HTR-8/SVneo (cell line): Measurements from ENCODE around the gene HSP90AB1.

Source experiments
- DNase-seq: peaks from one replicate; pipeline ENCODE4 v3.0.0; 2011; ENCODE audit warnings: low spot score, mixed read lengths; ENCODE audit not compliant: insufficient read length
- FAIRE-seq: peaks from 2 replicates; lab custom pipeline; 2011; peaks lifted over from hg19 to GRCh38; lab: Jason Lieb, UNC

HSP90AB1 gene

GRCh38 chr6:44234101-44235025, 12.5 kb upstream of the HSP90AB1 start:
- FAIRE-seq = no peak

GRCh38 chr6:44235269-44235668, 11.6 kb upstream of the HSP90AB1 start:
- no peak for DNase-seq
- FAIRE-seq = no peak

More at GRCh38 chr6:44234101-44235025, 12.5 kb upstream of the HSP90AB1 start:
- DNase-seq = no peak

- FAIRE-seq (no peak), DNase-seq (no peak)
Measured at GRCh38 chr6:44235891-44236516, 10.9 kb upstream of the HSP90AB1 start.

- FAIRE-seq = peak; percentile 96
- peak; percentile 97 for DNase-seq
Measured at GRCh38 chr6:44237021-44237812, 9.7 kb upstream of the HSP90AB1 start.

- FAIRE-seq (no peak), DNase-seq (peak; percentile 83)
Measured at GRCh38 chr6:44237813-44238433, 9.0 kb upstream of the HSP90AB1 start.

- FAIRE-seq (no peak), DNase-seq (no peak)
Measured at GRCh38 chr6:44238687-44239350, 8.1 kb upstream of the HSP90AB1 start.

GRCh38 chr6:44243345-44243744, 3.6 kb upstream of the HSP90AB1 start:
- FAIRE-seq (no peak), DNase-seq (no peak)

GRCh38 chr6:44245391-44245911, 1.4 kb upstream of the HSP90AB1 start:
- DNase-seq (no peak), FAIRE-seq (no peak)

- peak; percentile 74 for DNase-seq
- FAIRE-seq = peak; percentile 9
Measured at GRCh38 chr6:44245912-44246662, 814 bp upstream of the HSP90AB1 start.

- FAIRE-seq (no peak), DNase-seq (no peak)
Measured at GRCh38 chr6:44247338-44248302, 719 bp downstream of the HSP90AB1 start.

GRCh38 chr6:44248579-44248978, 1.7 kb downstream of the HSP90AB1 start:
- DNase-seq = no peak
- FAIRE-seq = no peak

GRCh38 chr6:44249082-44249748, 2.3 kb downstream of the HSP90AB1 start:
- DNase-seq (no peak), FAIRE-seq (no peak)

- no peak for DNase-seq
Measured at GRCh38 chr6:44250067-44250717, 3.3 kb downstream of the HSP90AB1 start.

GRCh38 chr6:44250718-44251123, 3.8 kb downstream of the HSP90AB1 start:
- FAIRE-seq = no peak
- no peak for DNase-seq

More at GRCh38 chr6:44250067-44250717, 3.3 kb downstream of the HSP90AB1 start:
- FAIRE-seq = no peak

GRCh38 chr6:44251576-44252524, 4.9 kb downstream of the HSP90AB1 start:
- DNase-seq (no peak), FAIRE-seq (no peak)
